Stimulated activated effector memory CD8-positive, alpha-beta T cell treated with anti-CD3 and anti-CD28 coated beads, Interleukin-12 subunit alpha, Interleukin-12 subunit beta, amount 100 ng/mL, for 72 hours (primary cell): ENCODE measurements around the gene RAB31.
A peak's percentile ranks its signal among the peaks of the same experiment; 100 is the strongest.
"Not testable (repeated sequence)": the region's sequence is repeated elsewhere in the genome, so short reads cannot be mapped to it uniquely, and the experiment has no call there.

Source experiments
- ATAC-seq: fragments of 150-1000 bp; cut with Tn5 transposase; 2 replicates; pipeline ENCODE4 v1.10.0; 2021
- DNase-seq, 2 donors: peaks; one replicate each; pipeline ENCODE4 v3.0.0; 2021 to 2022; ENCODE audit warnings: low spot score in 2 of 2
- H3K27ac Mint-ChIP-seq: one replicate; pipeline ENCODE4 v1.8.0; 2022; ENCODE audit warnings: mild to moderate bottlenecking, mixed read lengths
- H3K36me3 Mint-ChIP-seq: one replicate; pipeline ENCODE4 v1.8.0; 2022; ENCODE audit warnings: mild to moderate bottlenecking, mixed read lengths
- H3K4me1 Mint-ChIP-seq: one replicate; pipeline ENCODE4 v1.8.0; 2022; ENCODE audit warnings: mixed read lengths
- H3K4me3 Mint-ChIP-seq: one replicate; pipeline ENCODE4 v1.8.0; 2022; ENCODE audit warnings: mild to moderate bottlenecking, mixed read lengths
- H3K9me3 Mint-ChIP-seq: one replicate; pipeline ENCODE4 v1.8.0; 2022; ENCODE audit warnings: mixed read lengths

The RAB31 gene

DNA sequence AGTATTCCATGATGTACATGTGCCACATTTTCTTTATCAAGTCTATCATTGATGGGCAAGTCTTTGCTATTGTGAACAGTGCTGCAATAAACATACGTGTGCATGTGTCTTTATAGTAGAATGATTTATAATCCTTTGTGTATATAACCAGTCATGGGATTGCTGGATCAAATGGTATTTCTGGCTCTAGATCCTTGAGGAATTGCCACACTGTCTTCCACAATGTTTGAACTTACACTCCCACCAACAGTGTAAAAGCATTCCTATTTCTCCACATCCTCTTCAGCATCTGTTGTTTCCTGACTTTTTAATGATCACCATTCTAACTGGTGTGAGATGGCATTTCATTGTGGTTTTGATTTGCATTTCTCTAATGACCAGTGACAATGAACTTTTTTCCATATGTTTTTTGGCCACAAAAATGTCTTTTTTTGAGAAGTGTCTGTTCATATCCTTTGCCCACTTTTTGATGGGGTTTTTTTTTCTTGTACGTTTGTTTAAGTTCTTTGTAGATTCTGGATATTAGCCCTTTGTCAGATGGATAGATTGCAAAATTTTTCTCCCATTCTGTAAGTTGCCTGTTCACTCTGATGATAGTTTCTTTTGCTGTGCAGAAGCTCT lies 60.1 kb downstream of the RAB31 start:
- H3K36me3 Mint-ChIP-seq, ATAC-seq, DNase-seq, H3K9me3 Mint-ChIP-seq, H3K4me3 Mint-ChIP-seq, H3K27ac Mint-ChIP-seq, H3K4me1 Mint-ChIP-seq: not testable (repeated sequence)

DNA sequence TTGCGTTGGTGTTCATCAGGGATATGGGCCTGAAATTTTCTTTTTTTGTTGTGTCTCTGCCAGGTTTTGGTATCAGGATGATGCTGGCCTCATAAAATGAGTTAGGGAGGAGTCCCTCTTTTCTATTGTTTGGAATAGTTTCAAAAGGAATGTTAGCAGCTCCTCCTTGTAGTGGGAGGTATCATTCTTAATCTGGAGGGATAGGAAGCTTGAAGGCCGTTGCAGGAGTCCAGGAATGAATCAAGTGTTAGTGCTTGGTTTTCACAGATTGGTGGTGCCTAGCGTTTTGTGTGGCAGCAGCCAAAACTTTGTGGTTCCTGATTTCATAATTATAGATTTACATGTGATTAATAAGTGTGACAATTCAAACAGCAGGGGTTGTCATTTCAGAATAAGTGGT lies 62.0 kb downstream of the RAB31 start:
- not testable (repeated sequence) for ATAC-seq, H3K4me3 Mint-ChIP-seq, H3K9me3 Mint-ChIP-seq, H3K27ac Mint-ChIP-seq, H3K4me1 Mint-ChIP-seq, H3K36me3 Mint-ChIP-seq, DNase-seq

DNA sequence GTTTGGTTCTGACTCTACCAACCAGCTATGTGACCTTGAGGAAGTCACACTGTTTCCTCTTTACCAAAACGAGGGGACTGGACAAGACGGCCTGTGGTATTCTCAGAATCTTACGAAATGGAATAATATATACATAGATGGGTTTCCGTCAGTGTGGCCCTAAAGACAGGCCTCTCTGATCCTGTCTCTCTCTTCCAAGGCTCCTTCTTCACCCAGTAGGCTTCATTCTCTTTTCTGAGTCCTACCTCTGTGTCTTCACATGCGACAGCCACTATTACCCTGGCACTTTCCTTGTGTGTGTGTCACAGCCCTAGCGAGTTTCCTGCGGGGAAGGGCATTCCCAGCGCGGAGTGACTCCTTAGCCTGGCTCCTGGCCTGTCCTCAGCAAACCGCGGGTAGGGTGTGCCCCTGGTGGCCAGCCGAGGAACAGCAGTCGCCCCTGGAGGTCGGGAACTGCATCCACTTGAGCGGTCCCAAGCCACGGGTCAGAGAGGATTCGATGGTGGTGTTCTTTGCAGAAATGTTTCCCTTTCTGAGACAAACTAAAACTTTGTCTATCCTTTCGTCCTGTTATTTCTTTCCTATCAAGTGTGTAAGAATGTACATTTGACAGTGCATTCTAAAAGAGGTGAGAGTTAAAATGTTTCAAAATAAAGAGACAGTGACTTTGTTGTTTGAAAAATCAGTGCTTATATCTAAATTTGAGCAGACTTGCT lies 63.3 kb downstream of the RAB31 start:
- DNase-seq (peak; percentile 54 to 77), ATAC-seq (peak; percentile 62)
- Mint-ChIP-seq H3K9me3 (no peaks in the 10 kb centered on the region), H3K27ac (no peak overlapping the region), H3K36me3 (no peaks in the 10 kb centered on the region), H3K4me1 (no peaks in the 10 kb centered on the region), H3K4me3 (no peak overlapping the region)

DNA sequence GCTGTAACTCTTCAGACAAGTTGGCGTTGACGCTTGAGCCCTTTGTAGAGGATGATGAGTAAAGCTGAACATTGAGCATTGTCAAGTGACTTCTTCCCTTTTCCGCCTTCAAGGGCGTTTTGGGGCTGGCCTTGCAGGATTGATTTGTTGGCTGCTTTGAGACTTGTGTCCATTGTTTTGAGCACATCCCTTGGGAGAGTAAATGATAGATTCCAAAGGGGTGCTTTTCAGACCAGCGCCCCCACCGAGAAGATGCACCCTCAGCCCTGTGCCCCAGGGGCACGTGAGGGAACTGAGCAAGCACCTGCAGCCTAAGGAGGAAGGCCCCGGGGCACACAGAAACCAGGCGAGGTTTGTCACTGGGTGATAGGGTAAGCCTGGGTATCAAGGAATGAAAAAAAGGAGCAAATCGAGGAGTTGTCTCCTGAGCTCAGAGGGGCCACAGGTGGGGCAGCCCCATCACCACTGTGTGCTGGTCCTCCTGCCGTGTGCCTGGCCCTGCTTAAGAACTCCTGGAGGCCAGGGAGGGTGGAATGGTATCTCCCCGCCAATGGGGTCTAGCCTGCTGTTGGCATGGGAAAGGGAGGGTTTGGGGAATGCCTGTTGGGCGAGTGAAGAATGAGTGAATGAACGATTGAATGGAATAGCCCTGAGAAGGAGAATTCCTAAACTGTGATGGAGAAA lies 64.0 kb downstream of the RAB31 start:
- H3K4me3 Mint-ChIP-seq = no peak overlapping the region
- peak; percentile 36 for ATAC-seq
- no peaks in the 10 kb centered on the region for H3K36me3 Mint-ChIP-seq
- no peaks in the 10 kb centered on the region for H3K4me1 Mint-ChIP-seq
- no peak for DNase-seq
- no peaks in the 10 kb centered on the region for H3K9me3 Mint-ChIP-seq
- H3K27ac Mint-ChIP-seq = no peak overlapping the region

DNA sequence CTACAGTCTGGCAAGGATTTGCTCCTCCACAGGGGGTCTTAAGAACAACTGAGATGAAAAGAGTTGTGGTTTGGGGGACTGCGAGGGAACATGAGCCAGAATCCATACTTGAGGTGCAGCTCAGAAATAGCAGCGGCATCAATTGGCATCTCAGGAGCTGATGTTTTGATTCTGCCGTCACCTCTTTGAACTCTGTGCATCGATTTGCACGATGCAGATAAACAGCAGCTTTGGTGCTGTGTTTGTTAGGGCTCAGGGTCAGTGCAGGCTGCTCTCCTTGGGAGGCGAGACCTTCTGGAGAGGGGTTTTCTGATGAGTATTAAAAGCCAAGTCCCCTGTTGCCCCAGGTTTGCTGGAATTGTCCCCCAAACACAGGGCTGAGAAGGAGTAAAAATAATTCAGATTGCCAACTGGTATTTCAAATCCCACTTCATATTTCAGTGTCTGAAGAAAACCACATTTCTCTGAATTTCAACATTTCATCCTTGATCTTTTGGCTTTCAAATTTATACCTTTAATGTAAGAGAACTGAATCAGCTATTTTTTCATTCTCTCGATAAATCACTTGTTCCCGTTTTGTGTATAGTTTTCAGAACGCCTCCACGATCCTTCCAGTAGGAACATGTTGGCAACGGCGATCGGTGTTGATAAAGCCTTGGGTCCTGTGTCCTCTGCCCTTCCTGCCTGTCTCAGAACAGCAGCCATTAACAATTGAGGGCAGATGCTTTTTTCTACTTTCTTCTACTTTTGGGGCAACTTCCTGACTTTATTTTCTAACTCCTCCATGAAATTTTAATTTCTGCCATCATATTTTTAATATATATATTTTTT lies 65.0 kb downstream of the RAB31 start:
- H3K4me1 Mint-ChIP-seq = no peaks in the 10 kb centered on the region
- DNase-seq = no peak
- no peak for ATAC-seq
- no peaks in the 10 kb centered on the region for H3K9me3 Mint-ChIP-seq
- no peak overlapping the region for H3K4me3 Mint-ChIP-seq
- H3K27ac Mint-ChIP-seq = no peak overlapping the region
- H3K36me3 Mint-ChIP-seq = no peaks in the 10 kb centered on the region

DNA sequence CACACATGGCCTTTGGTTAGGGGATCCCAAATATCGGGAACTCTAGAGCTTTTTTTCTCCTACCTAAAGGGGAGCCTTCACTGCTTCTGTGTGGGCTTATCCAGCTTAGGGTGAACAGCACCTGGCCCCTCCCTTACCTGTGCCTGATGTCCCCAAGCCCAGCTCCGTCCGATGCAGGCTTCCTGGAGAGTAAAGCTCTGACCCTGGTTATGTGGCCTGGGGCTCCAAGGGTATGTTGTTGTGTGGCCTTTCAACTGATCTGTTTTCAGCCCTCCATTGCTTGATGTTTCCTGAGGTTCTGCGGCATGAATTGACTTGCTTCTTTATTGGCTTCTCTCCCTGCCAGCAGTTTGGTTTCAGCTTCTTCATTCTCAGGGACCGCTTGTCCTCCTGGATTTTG lies 66.0 kb downstream of the RAB31 start:
- no peaks in the 10 kb centered on the region for H3K4me1 Mint-ChIP-seq
- no peak for ATAC-seq
- no peak for DNase-seq
- H3K9me3 Mint-ChIP-seq = no peaks in the 10 kb centered on the region
- H3K36me3 Mint-ChIP-seq = no peaks in the 10 kb centered on the region
- H3K4me3 Mint-ChIP-seq = no peak overlapping the region
- H3K27ac Mint-ChIP-seq = no peak overlapping the region

DNA sequence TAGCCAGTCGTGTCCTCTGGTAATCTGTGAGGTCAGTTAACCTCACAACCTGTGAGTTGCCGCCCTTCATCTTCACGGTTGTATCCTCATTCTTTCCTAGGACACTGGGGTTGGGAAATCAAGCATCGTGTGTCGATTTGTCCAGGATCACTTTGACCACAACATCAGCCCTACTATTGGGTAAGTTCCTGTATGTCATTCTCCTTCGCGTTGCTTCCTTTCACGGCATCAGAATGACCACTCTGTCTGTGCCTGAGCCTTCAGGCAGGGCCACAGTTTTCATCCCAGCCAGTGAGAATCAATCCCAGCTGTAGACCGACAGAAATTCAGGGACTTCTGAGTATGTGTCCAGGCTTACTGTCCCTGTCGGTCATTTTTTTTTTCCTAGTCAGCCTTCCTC lies 67.1 kb downstream of the RAB31 start:
- no peaks in the 10 kb centered on the region for H3K36me3 Mint-ChIP-seq
- H3K9me3 Mint-ChIP-seq = no peaks in the 10 kb centered on the region
- DNase-seq = no peak
- H3K4me3 Mint-ChIP-seq = no peak overlapping the region
- no peak overlapping the region for H3K27ac Mint-ChIP-seq
- H3K4me1 Mint-ChIP-seq = no peaks in the 10 kb centered on the region
- ATAC-seq = no peak

DNA sequence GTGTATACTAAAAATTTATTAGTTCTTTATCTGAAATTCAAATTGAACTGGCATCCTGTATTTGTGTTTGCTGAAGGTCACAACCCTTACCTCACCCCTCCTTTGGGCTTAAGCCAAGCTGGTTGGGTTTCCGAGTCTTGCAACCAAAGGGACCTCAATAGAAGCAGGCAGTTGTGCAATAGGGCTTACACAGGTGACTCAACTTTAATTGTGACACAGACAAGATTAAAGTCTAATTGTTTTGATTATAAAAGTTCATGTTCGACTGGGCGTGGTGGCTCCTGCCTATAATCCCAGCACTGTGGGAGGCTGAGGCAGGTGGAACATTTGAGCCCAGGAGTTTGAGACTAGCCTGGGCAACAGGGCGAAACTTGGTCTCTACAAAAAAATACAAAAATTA lies 71.5 kb downstream of the RAB31 start:
- H3K36me3 Mint-ChIP-seq = no peaks in the 10 kb centered on the region
- no peaks in the 10 kb centered on the region for H3K9me3 Mint-ChIP-seq
- no peak for DNase-seq
- no peak for ATAC-seq
- no peak overlapping the region for H3K27ac Mint-ChIP-seq
- no peak overlapping the region for H3K4me3 Mint-ChIP-seq
- no peaks in the 10 kb centered on the region for H3K4me1 Mint-ChIP-seq

DNA sequence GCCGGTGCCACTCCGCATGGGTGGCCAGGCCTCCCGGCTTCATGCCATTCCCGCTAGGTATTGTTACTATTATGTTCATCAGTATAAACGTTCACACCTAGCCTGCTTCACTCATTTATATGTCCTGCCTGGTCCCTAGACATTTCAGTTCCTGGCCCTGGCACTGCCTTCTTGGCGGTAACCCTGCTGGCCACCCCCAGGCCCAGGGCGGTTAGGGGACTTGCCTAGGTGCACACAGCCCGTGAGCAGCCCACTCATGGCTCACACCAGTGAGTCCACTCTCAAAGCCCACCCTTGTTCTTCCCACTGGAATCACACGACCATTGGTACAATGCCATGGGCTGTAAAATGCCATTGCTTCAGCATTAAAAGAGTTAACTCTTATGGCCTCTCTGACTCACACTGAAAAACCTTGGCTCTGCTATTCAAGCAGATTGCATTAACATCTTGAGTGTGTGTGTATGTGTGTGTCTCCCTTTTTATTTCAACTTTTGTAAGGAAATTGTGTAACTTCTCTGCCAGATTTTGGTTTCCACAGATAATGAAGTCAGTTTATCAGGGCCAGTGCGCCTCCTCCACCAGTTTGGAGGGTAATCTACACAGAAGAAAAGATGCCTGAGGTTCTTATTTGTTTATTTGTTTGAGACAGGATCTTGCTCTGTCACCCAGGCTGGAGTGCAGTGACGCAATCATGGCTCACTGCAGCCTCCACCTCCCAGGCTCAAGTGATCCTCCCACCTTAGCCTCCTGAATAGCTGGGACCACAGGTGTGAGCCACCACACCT lies 74.2 kb downstream of the RAB31 start:
- H3K27ac Mint-ChIP-seq = no peak overlapping the region
- no peak for ATAC-seq

DNA sequence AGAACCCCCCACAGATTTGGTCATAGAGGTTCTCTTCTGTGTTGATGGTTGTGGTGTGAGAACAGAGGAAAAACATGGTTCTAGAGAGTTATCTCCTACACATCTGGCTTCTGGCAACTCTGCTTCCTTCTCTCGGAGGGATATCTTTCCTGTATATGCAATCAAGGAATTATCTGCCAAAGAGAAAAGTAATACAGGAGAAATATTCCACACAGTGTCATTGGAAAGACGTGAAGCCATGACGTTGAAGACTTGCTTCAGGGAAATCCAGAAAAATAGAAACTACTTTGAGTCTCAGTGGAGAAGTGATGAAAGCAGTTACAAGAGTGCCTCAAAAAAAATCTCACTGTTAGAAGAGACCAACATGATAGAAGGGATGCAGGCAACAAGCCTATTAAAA lies 78.5 kb downstream of the RAB31 start:
- no peak for ATAC-seq
- H3K27ac Mint-ChIP-seq = no peak overlapping the region
- H3K9me3 Mint-ChIP-seq = no peaks in the 10 kb centered on the region
- no peak overlapping the region for H3K4me3 Mint-ChIP-seq
- no peaks in the 10 kb centered on the region for H3K4me1 Mint-ChIP-seq
- DNase-seq = no peak
- no peaks in the 10 kb centered on the region for H3K36me3 Mint-ChIP-seq

More for the DNA sequence above, 74.2 kb downstream of the RAB31 start:
- no peaks in the 10 kb centered on the region for H3K36me3 Mint-ChIP-seq
- no peak overlapping the region for H3K4me3 Mint-ChIP-seq
- DNase-seq = no peak
- H3K4me1 Mint-ChIP-seq = no peaks in the 10 kb centered on the region
- no peaks in the 10 kb centered on the region for H3K9me3 Mint-ChIP-seq

DNA sequence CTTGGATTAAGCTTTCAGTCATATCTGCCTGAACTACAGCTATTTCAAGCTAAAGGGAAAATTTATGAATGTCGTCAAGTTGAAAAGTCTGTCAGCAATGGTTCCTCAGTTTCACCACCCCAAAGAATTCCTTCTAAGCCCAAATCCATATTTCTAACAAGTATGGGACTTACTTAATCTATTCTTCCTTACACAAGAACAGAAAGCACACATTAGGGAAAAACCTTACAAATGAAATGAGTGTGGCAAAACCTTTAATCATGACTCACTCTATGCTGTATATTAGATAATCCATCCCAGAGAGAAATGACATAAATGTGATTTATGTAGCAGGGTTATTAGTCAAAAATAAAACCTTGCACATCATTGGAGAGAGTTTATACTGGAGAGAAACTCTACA lies 78.9 kb downstream of the RAB31 start:
- H3K9me3 Mint-ChIP-seq = no peaks in the 10 kb centered on the region
- H3K4me3 Mint-ChIP-seq = no peak overlapping the region
- H3K4me1 Mint-ChIP-seq = no peaks in the 10 kb centered on the region
- ATAC-seq = no peak
- no peak for DNase-seq
- no peak overlapping the region for H3K27ac Mint-ChIP-seq
- no peaks in the 10 kb centered on the region for H3K36me3 Mint-ChIP-seq

DNA sequence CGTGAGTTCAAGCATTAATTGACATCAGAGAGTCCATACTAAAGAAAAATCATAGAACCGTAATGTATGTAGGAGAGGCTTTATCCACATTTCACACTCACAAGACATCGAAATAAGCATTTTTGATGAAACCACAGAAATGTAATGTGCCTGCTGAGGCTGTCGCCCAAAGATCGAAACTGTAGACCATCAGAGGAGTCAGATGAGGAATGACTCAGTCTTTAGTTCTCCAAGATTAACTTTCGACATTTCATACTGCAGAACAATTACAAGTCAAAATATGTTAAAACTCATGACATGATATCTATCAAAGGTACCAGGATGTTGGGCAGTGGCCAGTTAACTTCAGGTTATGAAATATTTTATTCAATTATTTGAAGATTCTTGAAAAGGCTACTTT lies 79.6 kb downstream of the RAB31 start:
- no peak for ATAC-seq
- Mint-ChIP-seq H3K4me1 (no peaks in the 10 kb centered on the region), H3K4me3 (no peak overlapping the region), H3K9me3 (no peaks in the 10 kb centered on the region), H3K36me3 (no peaks in the 10 kb centered on the region), H3K27ac (no peak overlapping the region)
- DNase-seq = no peak

DNA sequence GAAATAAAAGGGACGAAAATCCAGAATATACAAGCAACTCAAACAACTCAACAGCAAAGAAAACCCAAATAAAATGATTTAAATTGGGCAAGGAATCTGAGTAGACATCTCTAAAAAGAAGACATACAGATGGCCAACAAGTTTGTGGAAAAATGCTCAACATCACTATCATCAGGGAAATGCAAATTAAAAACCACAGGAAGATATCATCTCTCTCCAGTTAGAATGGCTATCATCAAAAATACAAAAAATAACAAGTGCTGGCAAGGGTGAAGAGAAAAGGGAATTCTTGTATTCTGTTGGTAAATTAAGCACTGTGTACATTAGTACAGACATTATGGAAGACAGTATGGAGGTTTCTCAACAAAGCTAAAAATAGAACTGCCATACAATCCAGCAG lies 80.0 kb downstream of the RAB31 start:
- ATAC-seq = no peak
- H3K4me1 Mint-ChIP-seq = no peaks in the 10 kb centered on the region
- no peaks in the 10 kb centered on the region for H3K36me3 Mint-ChIP-seq
- H3K27ac Mint-ChIP-seq = no peak overlapping the region
- no peaks in the 10 kb centered on the region for H3K9me3 Mint-ChIP-seq
- no peak overlapping the region for H3K4me3 Mint-ChIP-seq
- no peak for DNase-seq

DNA sequence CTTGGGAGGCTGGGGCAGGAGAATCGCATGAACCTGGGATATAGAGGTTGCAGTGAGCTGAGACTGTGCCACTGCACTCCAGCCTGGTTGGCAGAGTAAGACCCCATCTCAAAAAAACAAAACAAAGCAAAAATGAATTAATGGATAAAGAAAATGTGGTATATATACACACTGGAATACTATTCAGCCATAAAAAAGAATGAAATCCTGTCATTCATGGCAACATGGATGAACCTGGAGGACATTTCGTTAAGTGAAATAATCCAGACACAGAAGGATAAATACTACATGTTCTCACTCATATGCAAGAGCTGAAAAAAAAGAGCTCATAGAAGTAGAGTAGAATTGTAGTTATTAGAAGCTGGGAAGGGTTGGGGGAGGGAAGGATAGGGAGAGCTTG lies 80.8 kb downstream of the RAB31 start:
- H3K36me3 Mint-ChIP-seq = no peaks in the 10 kb centered on the region
- DNase-seq (no peak), ATAC-seq (no peak)
- no peaks in the 10 kb centered on the region for H3K4me1 Mint-ChIP-seq
- H3K4me3 Mint-ChIP-seq = no peak overlapping the region
- H3K27ac Mint-ChIP-seq = no peak overlapping the region
- no peaks in the 10 kb centered on the region for H3K9me3 Mint-ChIP-seq

DNA sequence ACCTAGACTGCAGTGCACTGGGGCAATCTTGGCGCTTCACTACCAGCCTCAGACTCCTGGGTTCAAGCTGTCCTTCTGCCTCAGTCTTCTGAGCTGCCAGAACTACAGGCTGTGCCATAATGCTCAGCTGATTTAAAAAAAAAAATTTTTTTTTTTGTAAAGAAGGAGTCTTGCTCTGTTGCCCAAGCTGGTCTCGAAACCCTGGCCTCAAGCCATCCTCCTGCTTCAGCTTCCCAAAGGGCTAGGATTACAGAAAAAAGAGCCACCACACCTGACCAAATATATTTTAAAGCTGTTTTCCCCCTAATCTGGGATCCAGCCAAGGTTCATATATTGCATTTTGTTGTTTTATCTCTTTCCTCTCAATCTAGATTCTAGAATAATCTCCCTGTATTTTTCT lies 82.2 kb downstream of the RAB31 start:
- no peak overlapping the region for H3K4me3 Mint-ChIP-seq
- DNase-seq = no peak
- no peaks in the 10 kb centered on the region for H3K36me3 Mint-ChIP-seq
- no peaks in the 10 kb centered on the region for H3K4me1 Mint-ChIP-seq
- no peak overlapping the region for H3K27ac Mint-ChIP-seq
- no peaks in the 10 kb centered on the region for H3K9me3 Mint-ChIP-seq
- no peak for ATAC-seq
